IPS DF 6.9 (cell line): Measurements from ENCODE around the gene C8A.

ENCODE experiments used
- DNase-seq: peaks from one replicate; pipeline ENCODE4 v3.0.0-alpha.2; 2013; ENCODE audit warnings: low read depth, low spot score
- H3K27ac ChIP-seq: one replicate; pipeline ENCODE4 v1.5.1; 2013; ENCODE audit warnings: low read length, control low read depth
- H3K27me3 ChIP-seq: 2 replicates; pipeline ENCODE4 v1.6.1; 2013; ENCODE audit warnings: mild to moderate bottlenecking, low read length; ENCODE audit not compliant: control insufficient read depth, insufficient read depth
- H3K36me3 ChIP-seq: 2 replicates; pipeline ENCODE4 v1.6.1; 2013; ENCODE audit warnings: low read length; ENCODE audit not compliant: control insufficient read depth, insufficient read depth
- H3K4me1 ChIP-seq: 2 replicates; pipeline ENCODE4 v1.6.1; 2013; ENCODE audit warnings: low read length; ENCODE audit not compliant: control insufficient read depth, insufficient read depth
- H3K4me3 ChIP-seq: 2 replicates; pipeline ENCODE4 v1.5.1; 2013; ENCODE audit warnings: mild to moderate bottlenecking, low read length
- H3K9me3 ChIP-seq: 2 replicates; pipeline ENCODE4 v1.6.1; 2013; ENCODE audit warnings: low read length, inconsistent platforms; ENCODE audit not compliant: control insufficient read depth, insufficient read depth
- WGBS: extraction: QIAGEN DNeasy Blood & Tissue Kit; methylation state at CpG from one replicate; pipeline ENCODE4 v1.1.7; 2013; ENCODE audit warnings: mixed read lengths, missing lambda C conversion rate; ENCODE audit not compliant: insufficient read length, insufficient coverage; 5-methylcytosine and 5-hydroxymethylcytosine counted together

The C8A gene

GRCh38 chr1:56854521-56855099, at the start of gene C8A:
Gene C8A (plus strand): TSS chr1:56854797. CDS start chr1:56854902, 105 bp downstream.
- Histone ChIP-seq H3K27ac (no peak within 1 kb of the TSS), H3K4me3 (no peak within 1 kb of the TSS), H3K36me3 (no peaks in the 10 kb centered on the region), H3K27me3 (no peaks in the 10 kb centered on the region), H3K9me3 (no peaks in the 10 kb centered on the region), H3K4me1 (no peaks in the 10 kb centered on the region; the same call in 1 of the 2 replicates)
- DNase-seq, result no peak
- no CpG with 5 or more reads among the region's 3 CpGs for WGBS

DNA sequence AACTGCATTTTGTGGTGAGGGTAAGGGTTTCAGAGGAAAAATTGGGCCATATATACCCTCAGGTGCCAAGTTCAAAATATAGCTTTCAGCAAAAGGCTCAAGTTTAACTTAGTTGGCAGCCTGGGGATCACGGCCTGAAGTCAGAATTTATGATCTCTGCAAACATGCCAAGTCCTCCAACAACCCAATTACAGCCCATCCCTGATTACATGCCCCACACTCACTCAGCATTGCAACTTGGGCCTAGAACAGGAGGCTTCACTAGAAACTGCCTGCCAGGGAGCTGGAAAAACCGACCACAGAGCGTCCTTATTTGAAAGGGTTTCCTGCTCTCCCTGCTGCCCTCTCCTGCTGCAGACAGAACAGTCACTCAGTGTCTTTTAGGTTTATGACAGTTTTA, 47.8 kb upstream of the C8A start:
- no peak for DNase-seq
- Histone ChIP-seq H3K4me3 (no peak overlapping the region), H3K27me3 (no peaks in the 10 kb centered on the region), H3K36me3 (no peaks in the 10 kb centered on the region), H3K27ac (no peak overlapping the region), H3K4me1 (no peaks in the 10 kb centered on the region), H3K9me3 (no peaks in the 10 kb centered on the region)
- WGBS, result no CpG with 5 or more reads among the region's 3 CpGs

DNA sequence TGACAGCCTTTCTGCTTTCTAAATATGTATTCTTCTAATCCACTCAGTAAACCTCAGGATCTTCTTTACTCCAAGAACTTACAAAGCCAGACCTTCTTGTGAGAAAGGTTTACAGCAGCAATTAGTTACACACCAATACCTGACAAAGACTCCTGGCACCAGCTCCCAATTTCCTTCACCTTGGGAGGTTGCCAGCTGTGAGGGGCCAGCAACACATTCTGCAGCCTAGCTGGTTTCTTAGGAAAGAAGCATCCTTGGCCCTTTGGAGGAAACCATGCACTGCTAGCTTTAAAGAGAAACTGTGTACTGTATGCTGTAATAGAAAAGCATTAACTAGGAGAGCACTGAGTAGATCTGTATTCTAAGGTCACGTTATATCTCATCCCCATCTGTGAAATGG, 46.2 kb upstream of the C8A start:
- no peak overlapping the region for H3K27ac ChIP-seq

DNA sequence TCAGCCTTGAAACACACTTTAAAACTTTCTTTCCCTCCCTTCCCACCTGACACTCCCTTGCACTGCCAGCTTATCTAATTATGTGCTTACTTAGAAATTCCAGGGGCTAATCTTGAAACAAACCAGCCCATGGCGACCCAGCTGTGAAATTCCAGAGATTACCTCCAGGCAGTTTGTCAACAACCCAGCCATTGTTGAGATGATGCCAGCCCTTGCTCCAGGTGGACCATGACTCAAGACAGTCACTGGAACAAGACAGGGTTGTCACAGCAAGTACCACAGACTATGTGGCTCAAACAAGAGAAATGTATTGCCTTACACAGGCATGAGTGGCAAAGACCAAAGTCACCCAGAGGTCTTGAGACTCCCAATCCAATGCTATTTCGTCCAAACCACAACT, 43.3 kb upstream of the C8A start:
- H3K27ac ChIP-seq, result no peak overlapping the region
- no CpG with 5 or more reads among the region's 2 CpGs for WGBS
- no peak for DNase-seq
- no peaks in the 10 kb centered on the region for H3K9me3 ChIP-seq
- H3K36me3 ChIP-seq, result no peaks in the 10 kb centered on the region
- no peaks in the 10 kb centered on the region for H3K27me3 ChIP-seq
- no peaks in the 10 kb centered on the region for H3K4me1 ChIP-seq
- H3K4me3 ChIP-seq, result no peak overlapping the region

More for the DNA sequence above, 46.2 kb upstream of the C8A start:
- Histone ChIP-seq H3K9me3 (no peaks in the 10 kb centered on the region), H3K4me1 (no peaks in the 10 kb centered on the region), H3K27me3 (no peaks in the 10 kb centered on the region), H3K36me3 (no peaks in the 10 kb centered on the region), H3K4me3 (no peak overlapping the region)
- no peak for DNase-seq
- no CpG with 5 or more reads among the region's 1 CpG for WGBS

DNA sequence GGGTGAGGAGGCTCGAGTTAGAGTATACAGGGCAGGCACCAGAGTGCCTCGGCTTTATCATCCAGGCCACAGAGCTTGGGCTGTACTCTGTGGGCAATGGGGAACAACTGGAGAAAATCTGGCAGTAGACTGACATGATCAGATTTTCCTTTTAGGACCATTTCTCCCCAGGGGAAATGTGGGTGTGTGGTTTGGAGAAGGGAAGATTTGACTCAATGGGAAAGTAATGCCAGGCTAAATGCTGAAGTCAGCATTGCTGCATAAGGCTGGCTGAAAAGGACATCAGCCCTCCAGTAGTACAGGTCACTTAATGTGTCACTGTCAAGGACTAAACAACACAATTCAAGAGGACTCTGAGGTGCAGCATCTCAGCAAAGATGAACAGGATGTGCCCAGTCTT, 40.4 kb upstream of the C8A start:
- no peaks in the 10 kb centered on the region; the same call in 1 of the 2 replicates for H3K4me1 ChIP-seq
- H3K27ac ChIP-seq, result no peak overlapping the region
- no CpG with 5 or more reads among the region's 2 CpGs for WGBS
- no peak overlapping the region for H3K4me3 ChIP-seq
- DNase-seq, result no peak
- H3K9me3 ChIP-seq, result no peaks in the 10 kb centered on the region
- H3K27me3 ChIP-seq, result no peaks in the 10 kb centered on the region
- H3K36me3 ChIP-seq, result no peaks in the 10 kb centered on the region

GRCh38 chr1:56816264-56816663, 38.3 kb upstream of the C8A start:
- Histone ChIP-seq H3K4me3 (no peak overlapping the region), H3K9me3 (no peaks in the 10 kb centered on the region), H3K27me3 (no peaks in the 10 kb centered on the region), H3K27ac (no peak overlapping the region), H3K4me1 (peaks cover 3% of the 10 kb centered on the region; the same call in 1 of the 2 replicates), H3K36me3 (no peaks in the 10 kb centered on the region)
- DNase-seq, result no peak
- WGBS, result no CpG with 5 or more reads among the region's 1 CpG

DNA sequence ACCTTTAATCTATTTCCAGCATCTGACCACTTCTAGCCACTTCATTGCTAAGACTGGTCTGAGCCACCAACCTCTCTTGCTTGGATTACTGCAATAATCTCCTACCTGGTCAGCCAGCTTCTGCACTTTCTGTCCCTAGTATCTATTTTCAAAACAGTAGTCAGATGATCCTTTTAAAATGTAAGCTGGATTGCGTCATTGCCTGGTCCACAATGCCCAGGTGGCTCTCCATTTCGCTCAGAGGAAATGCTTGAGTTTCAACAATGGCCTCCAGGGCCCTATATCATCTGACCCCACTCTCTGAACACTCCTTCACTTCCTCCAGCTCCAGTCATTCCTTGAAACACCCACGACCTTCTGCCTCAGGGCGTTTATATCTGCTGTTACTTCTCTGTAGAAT, 37.7 kb upstream of the C8A start:
- WGBS, result no CpG with 5 or more reads among the region's 4 CpGs

DNA sequence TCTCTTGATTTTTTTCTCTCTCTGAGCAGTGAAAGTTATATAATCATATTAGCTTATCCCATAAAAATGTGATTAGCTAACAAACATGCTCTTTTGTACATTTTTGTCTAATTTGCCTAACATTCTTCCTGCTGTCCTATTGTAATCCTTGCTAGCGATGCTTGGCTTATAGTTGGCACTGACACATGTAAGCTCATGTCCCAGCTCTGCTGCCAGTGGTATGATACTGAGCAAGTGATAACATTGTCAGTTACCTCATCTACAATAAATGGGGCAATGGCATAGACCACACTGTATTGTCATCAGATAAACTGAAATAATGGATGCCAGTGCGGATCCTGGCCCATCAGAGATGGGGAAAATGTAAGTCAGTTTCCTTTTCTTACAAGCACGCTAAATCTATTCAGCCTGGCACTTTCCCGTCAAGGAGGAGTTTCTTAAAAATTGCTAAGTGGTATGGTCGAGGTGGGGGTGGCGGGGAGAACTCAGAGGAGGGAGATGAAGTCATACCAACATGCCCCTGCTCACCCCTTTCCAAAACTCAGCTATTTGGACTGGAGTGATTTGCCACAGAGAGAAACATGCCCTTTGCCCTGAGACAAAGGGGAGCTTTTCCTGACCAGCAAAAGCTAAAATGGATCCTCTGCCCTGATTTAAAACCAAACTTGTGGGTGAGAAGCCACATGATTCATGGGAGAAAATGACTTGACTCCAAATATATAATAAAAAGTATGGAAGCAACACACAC, 36.7 kb upstream of the C8A start:
- Histone ChIP-seq H3K4me1 (peaks cover 3% of the 10 kb centered on the region; the same call in 1 of the 2 replicates), H3K9me3 (no peaks in the 10 kb centered on the region), H3K4me3 (no peak overlapping the region), H3K36me3 (no peaks in the 10 kb centered on the region), H3K27me3 (no peaks in the 10 kb centered on the region), H3K27ac (no peak overlapping the region)
- whole genome bisulfite sequencing, result no CpG with 5 or more reads among the region's 6 CpGs
- DNase-seq, result no peak

More for the DNA sequence above, 37.7 kb upstream of the C8A start:
- Histone ChIP-seq H3K9me3 (no peaks in the 10 kb centered on the region), H3K27ac (no peak overlapping the region), H3K4me3 (no peak overlapping the region), H3K4me1 (peaks cover 3% of the 10 kb centered on the region; the same call in 1 of the 2 replicates), H3K36me3 (no peaks in the 10 kb centered on the region), H3K27me3 (no peaks in the 10 kb centered on the region)
- no peak for DNase-seq

GRCh38 chr1:56819387-56819899, 35.2 kb upstream of the C8A start, which contains the start of gene FYB2:
Gene FYB2 (minus strand): TSS chr1:56819404. CDS start chr1:56819290, 114 bp downstream.
- peak; percentile 25 for DNase-seq
- H3K4me3 ChIP-seq, result no peak within 1 kb of the TSS
- no CpG with 5 or more reads among the region's 10 CpGs for WGBS

GRCh38 chr1:56820755-56821461, 33.7 kb upstream of the C8A start:
- no peaks in the 10 kb centered on the region for H3K36me3 ChIP-seq
- peak; percentile 75 for DNase-seq
- peaks cover 3% of the 10 kb centered on the region; the same call in 1 of the 2 replicates for H3K4me1 ChIP-seq
- no peak overlapping the region for H3K4me3 ChIP-seq
- H3K27ac ChIP-seq, result no peak overlapping the region
- H3K9me3 ChIP-seq, result no peaks in the 10 kb centered on the region
- WGBS, result no CpG with 5 or more reads among the region's 7 CpGs
- H3K27me3 ChIP-seq, result no peaks in the 10 kb centered on the region

More at GRCh38 chr1:56819387-56819899, 35.2 kb upstream of the C8A start, which contains the start of gene FYB2:
- Histone ChIP-seq H3K4me1 (peaks cover 3% of the 10 kb centered on the region; the same call in 1 of the 2 replicates), H3K27me3 (no peaks in the 10 kb centered on the region), H3K27ac (no peak within 1 kb of the TSS), H3K9me3 (no peaks in the 10 kb centered on the region), H3K36me3 (no peaks in the 10 kb centered on the region)
